LNCAP (cell line): Measurements from ENCODE around the gene FAM217A.

Experiments used
- CTCF ChIP-seq: fragments of 450-650 bp; IDR thresholded peaks from 2 replicates; pipeline ENCODE4 v1.5.1; 2017; ENCODE audit warnings: mild to moderate bottlenecking

The FAM217A gene

DNA sequence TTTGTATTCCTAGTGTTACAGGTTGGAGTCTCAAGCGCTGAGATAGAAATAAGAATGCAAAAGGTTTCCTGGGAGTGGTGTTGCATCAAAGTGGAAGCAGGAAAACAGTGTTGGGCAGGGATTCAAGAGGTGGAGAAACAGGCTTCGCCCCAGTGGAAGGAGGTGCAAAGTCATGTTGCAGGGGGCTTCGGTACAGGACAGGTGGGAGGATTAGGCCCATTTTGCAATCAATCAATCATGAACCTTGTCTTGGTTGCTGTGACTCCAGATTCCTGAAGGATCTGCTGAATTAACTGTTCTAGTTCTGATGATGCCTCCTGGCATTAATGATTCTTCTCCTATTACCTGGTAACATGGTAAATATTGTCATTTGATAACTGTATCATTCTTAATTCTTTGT is 22.4 kb upstream of the FAM217A start:
- TF ChIP-seq CTCF: no peak

DNA sequence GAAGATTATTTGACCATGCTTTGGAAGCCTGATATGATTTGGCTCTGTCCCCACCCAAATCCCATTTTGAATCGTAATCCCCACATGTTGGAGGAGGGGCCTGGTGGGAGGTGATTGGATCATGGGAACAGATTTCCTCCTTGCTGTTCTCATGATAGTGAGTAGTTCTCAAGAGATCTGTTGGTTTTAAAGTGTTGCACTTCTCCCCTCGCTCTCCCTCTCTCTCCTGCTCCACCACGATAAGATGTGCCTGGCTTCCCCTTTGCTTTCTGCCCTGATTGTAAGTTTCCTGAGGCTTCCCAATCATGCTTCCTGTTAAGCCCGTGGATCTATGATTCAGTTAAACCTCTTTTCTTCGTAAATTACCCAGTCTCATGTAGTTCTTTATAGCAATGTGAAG is 21.7 kb upstream of the FAM217A start:
- no peak for TF ChIP-seq CTCF

DNA sequence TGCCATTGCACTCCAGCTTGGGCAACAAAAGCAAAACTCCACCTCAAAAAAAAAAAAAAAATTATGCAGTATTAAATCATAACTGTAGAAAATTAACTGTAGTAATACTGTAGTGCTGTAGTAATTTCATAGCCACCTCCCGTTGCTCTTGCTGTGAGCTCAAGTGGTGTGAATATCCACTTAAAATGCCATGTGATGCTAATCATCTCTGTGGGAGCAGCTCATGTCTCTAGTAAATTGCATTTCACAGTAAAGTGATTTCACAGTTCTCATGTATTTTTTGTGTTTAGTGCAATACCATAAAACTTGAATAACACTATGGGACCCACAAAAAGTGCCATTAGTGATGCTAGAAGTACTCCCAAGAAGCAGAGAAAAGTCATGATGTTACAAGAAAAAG is 14.4 kb upstream of the FAM217A start:
- no peak for TF ChIP-seq CTCF

- TF ChIP-seq CTCF: no peak
Observed at GRCh38 chr6:4091941-4092340, 13.0 kb upstream of the FAM217A start.

- no peak for TF ChIP-seq CTCF
Observed at GRCh38 chr6:4088704-4089103, 9.8 kb upstream of the FAM217A start.

- no peak for TF ChIP-seq CTCF
Observed at GRCh38 chr6:4085332-4085700, 6.4 kb upstream of the FAM217A start.

GRCh38 chr6:4084444-4085331 is 5.8 kb upstream of the FAM217A start:
- no peak for TF ChIP-seq CTCF
